NOMO-1 treated with dmso at 0.1 percent for 144 hours (cell line): Measurements from ENCODE around the gene TESK2.
"Not testable (repeated sequence)": the region's sequence is repeated elsewhere in the genome, so short reads cannot be mapped to it uniquely, and the experiment has no call there.

ENCODE experiments used
- DNase-seq: peaks from one replicate; lab custom pipeline; 2025; ENCODE audit not compliant: unreplicated experiment; lab: John Stamatoyannopoulos, UW

TESK2 gene

DNA sequence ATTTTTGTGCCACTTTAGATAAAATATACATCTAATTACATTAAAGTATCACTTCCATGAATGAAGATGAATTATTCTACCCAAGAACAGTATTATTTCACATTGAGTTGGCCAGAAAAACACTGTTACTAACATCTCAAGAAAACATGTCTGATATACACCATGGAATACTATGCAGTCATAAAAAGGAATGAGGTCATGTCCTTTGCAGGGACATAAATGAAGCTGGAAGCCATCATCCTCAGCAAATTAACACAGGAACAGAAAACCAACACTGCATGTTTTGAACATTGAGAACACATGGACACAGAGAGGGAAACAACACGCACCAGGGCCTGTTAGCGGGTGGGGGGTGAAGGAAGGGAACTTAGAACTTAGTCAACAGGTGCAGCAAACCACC is 69.0 kb downstream of the TESK2 start:
- DNase-seq = no peak

DNA sequence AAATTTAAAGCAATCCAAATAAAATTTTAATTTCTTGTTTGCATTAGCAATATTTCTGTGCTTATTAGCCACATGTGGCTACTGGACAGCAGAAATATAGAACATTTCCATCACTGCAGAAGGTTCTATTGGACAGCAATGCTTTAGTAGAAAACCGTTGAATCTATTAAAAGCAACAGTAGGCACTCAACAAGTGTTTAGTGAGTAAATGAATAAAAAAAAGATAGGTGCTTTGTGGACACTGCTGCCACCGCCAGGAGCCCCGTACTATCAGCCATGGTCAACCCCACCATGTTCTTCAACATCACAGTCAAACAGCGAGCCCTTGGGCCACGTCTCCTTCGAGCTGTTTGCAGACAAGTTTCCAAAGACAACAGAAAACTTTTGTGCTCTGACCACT is 76.2 kb downstream of the TESK2 start:
- no peak for DNase-seq

DNA sequence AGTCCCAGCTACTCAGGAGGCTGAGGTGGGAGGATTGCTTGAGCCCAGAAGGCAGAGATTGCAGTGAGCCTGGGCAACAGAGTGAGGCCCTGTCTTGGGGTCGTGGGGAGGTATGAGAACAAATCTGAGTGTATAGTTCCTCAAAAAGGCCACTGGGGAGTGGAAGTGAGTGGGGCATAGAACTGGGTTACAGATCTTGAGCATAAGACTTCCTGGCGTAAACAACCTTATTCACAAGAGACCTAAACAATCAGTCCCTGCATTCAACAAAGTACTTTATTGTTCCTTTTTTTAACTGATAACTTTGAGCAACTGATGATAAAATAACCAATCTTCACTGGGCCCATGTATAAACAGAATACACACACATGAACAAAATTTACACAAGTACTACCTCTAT is 78.1 kb downstream of the TESK2 start:
- DNase-seq = no peak

DNA sequence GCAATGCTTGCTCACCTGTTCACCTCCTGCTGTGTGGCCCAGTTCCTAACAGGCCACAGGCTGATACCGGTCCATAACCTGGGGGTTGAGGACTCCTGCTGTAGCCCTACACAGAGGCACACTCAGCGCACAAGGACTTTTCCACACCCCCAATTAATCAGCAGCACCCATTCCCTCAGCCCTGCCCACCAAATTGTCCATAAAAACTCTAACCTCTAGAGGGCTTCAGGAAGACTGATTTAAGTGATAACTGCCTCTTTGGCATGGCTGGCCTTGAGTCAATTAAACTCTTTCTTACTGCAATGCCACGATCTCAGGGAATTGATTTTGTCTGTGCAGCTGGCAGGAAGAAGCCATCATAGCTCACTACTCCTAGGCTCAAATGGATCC is 79.5 kb downstream of the TESK2 start:
- DNase-seq = no peak

DNA sequence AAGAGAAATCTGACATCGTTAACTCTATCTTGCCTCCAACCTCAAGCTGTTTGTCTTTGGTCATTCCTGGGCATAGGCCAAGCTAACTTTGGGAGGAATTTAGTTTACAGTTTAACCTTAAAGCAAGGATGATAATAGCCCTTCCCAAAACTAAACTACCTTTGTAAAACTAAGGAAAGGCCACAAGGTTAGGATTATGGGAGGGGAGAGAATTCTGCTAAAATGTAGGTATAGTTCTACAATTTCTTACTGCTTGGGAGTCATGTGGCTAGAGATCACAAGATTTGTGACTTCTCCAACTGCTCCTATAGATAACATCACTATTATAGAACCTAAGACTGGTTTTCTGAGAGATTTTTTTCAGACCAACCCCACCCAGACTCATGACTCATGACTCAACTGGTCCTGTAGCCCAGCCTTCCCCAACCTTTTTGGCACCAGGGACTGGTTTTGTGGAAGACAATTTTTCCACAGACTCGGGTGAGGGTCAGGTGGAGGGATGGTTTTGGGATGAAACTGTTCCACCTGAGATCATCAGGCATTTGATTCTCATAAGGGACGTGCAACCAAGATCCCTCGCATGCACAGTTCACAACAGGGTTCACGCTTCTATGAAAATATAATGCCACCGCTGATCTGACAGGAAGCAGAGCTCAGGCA is 80.0 kb downstream of the TESK2 start:
- no peak for DNase-seq

DNA sequence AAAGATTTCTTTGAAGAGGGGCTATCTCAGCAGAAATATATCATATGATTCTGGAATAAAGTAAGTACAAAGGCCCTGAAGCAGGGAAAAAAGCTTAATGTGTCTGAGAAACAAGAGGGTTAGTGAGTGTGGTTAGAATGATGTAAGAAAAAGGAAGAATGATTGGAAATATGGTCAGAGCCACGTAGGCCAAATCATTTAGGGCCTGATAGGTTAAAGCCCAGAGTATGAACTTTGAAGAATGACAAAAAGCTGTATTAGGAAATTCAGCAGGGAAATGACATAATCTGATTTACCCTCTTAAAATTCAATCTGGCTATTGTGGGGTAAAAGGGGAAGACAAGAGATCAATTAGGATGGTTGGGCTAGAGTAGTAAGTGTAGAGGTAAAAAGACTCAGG is 81.7 kb downstream of the TESK2 start:
- DNase-seq = peak; percentile 31

DNA sequence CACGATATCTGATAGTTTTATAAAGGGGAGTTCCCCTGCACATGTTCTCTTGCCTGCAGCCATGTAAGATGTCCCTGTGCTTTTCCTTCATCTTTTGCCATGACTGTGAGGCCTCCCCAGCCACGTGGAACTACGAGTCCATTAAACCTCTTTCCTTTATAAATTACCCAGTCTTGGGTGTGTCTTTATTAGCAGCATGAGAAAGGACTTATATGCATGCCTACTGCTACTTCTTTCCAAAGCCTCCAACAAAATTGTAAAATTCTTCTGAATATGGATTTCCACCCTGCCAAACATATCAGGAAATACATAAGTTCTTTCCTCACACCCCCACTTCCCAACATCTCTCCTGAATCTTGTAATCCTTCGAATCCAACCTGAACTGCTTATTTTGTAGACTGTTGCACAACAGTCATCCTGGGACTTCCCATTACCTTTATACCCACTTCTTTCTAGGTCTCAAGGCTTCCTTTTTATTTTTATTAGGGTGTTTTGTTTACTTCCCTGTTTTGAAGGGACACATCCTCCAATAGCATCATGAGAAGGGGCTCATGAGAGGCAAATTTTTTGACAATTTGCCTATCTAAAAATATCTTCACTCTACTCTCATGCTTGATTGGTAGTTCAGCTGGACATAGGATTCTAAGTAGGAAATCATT is 83.2 kb downstream of the TESK2 start:
- DNase-seq = no peak

DNA sequence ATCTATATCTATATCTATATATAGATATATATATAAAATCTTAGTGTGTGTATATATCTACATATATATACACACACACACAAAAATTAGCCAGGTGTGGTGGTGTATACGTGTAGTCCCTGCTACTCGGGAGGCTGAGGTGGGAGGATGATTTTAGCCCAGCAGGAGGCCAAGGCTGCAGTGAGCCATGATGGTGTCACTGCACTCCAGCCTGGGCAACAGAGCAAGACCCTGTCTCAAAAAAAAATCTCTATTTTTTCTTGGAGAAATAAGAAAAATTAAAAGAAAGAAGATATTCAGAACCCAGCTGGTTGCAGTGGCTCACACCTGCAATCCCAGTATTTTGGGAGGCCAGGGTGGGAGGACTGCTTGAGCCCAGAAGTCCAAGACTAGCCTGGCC is 85.3 kb downstream of the TESK2 start:
- no peak for DNase-seq

DNA sequence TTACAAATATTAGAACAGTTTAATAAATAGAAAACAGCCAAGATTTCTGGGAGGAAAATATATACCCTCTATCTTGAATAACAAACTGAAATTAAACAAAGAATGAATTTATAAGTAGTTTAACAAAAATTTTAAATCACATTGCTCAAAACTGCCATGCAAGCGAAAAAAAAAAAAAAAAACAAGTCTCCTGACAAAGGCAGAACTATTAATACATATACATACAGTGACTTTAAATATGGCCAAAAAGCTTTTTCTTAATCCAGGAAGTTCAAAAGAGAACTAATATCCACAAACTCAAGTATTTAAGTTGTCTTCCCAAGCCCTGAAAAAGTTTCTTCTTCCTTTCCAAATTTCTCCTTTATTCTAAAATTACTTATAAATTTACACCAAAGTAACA is 87.2 kb downstream of the TESK2 start:
- no peak for DNase-seq

DNA sequence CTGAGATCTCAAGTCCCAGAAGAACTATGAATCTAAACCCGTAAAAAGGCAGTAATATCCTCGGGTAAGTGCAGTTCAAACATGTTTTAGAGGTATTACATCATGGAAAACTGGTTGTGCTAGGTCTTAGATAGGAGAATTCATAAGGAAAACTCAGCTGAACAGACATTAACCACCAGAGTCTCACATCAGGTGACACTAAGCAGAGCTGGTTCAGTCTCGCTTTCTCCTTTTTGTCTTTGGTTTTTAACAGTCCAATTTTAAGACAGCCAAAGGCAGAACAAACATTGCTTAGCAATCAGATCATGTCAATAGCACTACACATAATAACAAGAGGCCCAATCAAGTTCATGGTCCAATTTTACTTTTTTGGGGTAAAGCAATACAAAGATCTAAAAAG is 87.7 kb downstream of the TESK2 start:
- DNase-seq = no peak

DNA sequence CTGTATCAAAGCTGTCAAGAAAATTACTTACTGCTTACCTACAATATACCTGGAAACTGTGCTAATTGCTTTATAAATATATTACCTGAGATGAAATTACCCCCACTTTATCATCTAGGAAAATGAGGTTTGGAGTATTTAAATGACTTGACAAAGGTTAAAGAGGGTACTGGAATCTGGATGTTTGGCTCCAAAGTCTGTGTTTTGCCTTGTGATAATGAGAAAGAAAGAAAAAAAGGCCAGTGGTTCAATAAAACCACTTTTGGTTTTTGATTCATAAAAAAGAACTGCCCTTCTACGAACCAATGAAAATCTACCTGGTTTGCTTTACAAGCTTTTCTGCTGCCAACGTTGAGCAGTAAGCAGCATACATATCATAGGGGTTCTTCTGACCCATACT is 89.4 kb downstream of the TESK2 start:
- DNase-seq = no peak

DNA sequence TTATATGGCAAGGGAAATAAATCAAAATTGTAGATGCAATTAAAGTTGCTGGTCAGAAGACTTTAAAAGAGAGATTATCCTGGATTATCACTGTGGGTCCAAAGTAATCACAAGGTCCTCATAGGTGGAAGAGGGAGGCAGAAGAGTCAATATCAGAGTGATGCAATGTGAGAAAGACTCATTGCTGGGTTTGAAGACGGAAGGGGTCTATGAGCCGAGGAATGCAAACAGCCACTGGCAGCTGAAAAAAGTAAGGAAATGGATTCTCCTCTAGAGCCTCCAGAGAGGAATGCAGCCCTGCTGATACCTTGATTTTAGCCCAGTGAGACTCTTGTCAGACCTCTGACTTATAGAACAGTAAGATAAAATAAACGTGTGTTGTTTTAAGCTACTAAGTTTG is 90.9 kb downstream of the TESK2 start:
- no peak for DNase-seq

DNA sequence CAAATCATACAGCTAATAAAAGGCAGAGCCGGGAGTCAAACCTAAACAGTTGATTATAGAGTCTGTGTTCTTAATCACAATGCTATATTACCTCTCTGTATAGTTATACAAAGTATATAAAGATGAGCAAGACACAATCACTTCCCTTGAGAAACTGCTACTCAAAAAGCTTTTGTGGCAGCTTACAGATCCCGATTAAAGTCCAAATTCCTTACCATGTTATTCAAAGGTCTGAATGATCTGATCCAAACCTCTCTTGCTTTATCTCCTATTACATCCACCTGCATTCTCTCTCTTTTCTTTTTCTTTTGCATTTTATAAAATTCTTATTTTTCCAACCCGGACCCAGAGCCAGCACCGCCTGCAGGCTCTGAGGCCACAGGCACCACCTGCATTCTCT is 93.7 kb downstream of the TESK2 start:
- no peak for DNase-seq

DNA sequence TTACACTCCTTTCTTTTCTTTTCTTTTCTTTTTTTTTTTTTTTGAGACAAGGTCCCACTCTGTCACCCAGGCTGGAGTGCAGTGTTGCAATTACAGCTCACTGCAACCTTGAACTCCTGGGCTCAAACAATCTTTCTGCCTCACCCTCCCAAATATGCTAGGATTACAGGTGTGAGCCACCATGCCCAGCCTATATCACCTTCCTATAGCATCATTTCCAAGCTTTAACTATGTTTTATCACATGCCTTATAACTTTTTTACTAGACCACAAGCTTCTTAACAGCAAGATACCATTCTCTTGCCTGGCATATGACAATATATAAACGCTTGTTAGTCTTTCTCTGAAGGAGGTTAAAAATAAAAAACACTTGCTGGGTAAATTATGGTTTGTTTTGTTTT is 95.4 kb downstream of the TESK2 start:
- DNase-seq = no peak

DNA sequence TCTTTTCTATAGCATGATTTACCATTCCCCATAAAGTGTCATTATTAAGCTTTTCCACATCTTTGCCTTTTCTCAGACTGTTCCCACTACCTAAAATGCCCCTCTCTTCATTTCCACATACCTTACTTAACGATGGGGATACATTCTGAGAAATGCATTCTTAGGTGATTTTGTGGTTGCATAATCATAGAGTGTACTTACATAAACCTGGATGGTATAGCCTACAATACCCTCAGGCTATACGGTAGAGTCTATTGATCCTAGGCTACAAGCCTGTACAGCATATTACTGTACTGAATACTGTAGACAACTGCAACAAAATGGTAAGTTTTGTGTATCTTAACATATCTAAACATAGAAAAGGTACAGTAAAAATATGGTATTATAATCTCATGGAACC is 95.9 kb downstream of the TESK2 start:
- no peak for DNase-seq

DNA sequence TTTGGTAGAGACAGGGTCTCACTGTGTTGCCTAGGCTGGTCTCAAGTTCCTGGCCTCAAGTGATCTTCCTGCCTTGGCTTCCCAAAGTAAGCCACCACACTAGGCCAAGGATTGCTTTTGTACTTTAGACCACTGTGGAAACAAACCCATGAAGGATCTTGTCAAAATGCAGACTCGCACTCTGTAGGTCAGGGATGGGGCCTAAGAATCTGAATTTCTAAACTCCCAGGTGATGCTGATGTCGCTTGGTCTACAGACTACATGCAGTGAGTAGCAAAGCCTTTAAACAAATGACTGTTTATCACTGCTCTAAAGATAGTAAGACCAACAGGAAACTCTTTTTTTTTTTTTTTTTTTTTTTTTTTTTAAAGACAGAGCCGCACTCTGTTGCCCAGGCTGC is 96.6 kb downstream of the TESK2 start:
- DNase-seq = no peak

DNA sequence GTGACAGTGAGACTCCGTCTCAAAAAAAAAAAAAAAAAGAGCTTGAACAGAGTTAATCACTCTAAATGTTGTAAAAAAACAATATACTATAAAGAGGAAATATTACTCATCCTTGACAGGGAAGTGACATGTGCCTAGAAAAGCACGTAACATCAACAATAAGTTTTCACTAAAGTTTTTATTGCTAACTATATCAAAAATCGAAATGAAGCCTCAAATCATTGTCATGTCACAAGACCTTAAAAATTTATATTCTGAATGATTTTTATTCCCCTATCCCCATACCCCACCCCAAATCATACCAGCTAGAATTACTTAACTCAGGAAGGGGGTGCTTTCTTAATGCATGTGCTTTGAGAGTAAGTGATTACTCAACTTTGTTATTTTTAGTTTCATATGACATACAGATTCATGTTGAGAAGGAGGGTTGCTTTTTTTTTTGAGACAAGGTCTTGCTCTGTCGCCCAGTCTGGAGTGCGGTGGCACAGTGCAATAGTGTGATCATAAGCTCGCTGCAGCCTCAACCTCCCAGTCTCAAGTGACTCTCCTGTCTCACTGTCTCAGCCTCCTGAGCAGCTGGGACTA is 97.2 kb downstream of the TESK2 start:
- peak; percentile 75 for DNase-seq

DNA sequence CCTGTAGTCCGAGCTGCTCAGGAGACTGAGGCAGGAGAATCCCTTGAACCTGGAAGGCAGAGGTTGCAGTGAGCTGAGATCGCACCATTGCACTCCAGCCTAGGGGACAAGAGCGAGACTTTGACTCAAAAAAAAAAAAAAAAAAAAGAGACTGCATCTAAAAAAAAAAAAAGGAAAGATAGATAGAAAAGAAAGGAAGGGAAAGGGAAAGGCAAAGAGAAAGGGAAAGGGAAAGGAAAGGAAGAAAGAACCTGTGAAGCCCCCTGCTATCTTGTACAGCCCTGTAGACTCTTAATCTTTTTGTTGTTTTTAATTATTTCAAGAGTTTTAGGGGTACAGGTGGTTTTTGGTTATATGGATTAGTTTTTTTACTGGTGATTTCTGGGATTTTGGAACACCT is 104.7 kb downstream of the TESK2 start:
- DNase-seq = no peak

DNA sequence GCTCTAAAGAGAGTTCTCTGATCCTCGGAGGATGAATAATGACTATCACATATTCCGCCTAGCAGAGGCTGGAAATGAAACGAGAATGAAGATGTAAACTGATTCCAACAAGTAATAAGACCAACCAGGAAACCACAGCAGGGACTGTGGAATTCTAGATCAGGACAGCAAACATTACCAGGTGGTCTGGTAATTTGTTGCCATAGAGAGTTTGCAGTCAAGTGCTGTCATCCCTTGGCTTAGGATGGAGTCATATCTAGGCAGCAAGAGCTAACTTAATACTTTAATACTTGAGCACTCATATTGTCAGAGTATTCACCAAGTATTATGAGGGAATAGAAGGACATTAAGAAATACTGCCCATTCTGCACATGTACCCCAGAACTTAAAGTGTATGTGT is 105.7 kb downstream of the TESK2 start:
- no peak for DNase-seq

DNA sequence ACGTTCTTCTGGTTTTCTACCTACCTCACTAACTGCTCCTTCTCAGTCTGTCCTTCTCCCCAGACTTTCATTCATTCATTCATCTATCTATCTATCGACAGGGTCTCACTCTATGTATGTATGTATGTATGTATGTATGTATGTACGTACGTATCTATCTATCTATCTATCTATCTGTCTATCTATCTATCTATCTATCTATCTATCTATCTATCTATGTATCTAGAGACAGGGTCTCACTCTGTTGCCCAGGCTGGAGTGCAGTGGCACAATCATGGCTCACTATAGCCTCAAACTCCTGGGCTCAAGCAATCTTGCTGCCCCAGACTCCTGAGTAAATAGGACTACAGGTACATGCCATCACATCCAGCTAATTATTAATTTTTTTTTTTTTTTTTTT is 106.8 kb downstream of the TESK2 start:
- DNase-seq = not testable (repeated sequence)

DNA sequence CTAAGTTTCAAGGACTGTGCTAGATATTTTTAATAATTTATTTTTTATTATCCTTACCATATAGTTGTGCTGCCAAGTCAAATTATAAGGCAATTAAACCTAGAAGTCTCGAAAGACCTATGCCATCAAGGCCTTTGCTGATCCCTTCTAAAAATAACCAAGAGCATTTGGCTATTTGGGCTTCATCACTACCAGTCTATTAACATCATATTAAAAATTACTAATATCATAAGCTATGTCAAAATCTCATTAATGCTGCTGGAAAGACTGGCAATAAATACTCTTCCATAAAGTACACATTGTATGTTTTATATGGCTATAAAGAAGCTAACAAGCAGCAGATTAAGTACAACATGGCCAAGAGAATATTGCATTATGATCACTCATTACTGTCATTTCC is 107.8 kb downstream of the TESK2 start:
- DNase-seq = no peak

DNA sequence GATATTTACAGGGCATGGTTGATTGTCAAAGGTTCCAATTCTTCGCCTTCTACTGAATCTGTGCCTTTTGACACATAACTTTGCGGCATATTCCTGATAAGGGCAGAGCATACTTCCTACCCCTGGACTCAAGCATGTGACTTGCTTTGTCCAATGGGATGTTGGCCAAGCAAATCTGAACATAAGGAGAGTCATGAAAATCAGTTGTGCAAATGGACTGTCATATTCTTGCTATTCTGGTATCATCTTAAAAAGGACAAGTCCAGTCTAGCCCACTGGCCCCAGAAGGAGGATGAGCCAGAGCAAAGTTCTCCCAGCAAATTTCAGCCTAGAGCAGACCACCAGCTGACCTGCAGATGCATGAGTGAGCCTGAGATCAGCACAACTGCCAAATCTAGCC is 109.7 kb downstream of the TESK2 start:
- no peak for DNase-seq

DNA sequence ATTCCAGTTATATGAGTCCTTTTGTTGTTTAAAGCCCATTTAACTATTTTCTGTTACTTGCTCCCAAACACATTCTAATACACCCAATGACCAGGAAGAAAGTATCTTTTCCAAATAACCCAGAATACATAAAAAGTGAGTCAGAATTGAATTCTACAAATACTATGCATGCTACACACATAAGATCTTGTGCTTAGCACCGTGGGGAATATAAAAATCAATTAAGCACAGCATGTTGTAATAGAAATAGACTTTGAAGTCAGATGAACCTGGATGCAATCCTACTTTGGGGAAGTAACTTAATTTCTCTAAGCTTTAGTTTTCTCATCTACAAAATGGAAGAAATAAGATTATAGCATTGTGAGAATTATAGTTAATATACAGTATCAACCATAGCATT is 110.2 kb downstream of the TESK2 start:
- DNase-seq = no peak
